GM12878 (cell line): ENCODE measurements around the gene ZNF425. TPM values are rescaled to one million over a fixed set of nuclear protein-coding genes. Genes with fewer than 3 reads are reported as not detected.

ENCODE experiments used
- CBFB ChIP-seq: IDR thresholded peaks from 2 replicates; pipeline ENCODE4 v1.6.1; 2016; ENCODE audit warnings: antibody characterized with exemption, low read depth
- CEBPB ChIP-seq, 2 experiments: fragments of 150-350 bp in 1 of 2; IDR thresholded peaks; 2 replicates each; pipeline ENCODE4 v1.6.1; 2012 to 2014; ENCODE audit warnings: low read depth in 2 of 2, low read length in 2 of 2, borderline replicate concordance in 1 of 2, inconsistent platforms in 1 of 2
- CEBPZ ChIP-seq: fragments of 150-350 bp; IDR thresholded peaks from 2 replicates; pipeline ENCODE4 v1.6.1; 2016; ENCODE audit warnings: low read depth, low read length
- HDAC2 ChIP-seq: fragments of 200-600 bp; sonication (generic); IDR thresholded peaks from 2 replicates; pipeline ENCODE4 v1.6.1; 2017
- MEF2B ChIP-seq: fragments of 450-650 bp; IDR thresholded peaks from 2 replicates; pipeline ENCODE4 v1.6.1; 2018; ENCODE audit warnings: mild to moderate bottlenecking, moderate library complexity; ENCODE audit not compliant: partially characterized antibody, poor library complexity, severe bottlenecking
- SMAD1 ChIP-seq: fragments of 450-650 bp; IDR thresholded peaks from 2 replicates; pipeline ENCODE4 v1.6.1; 2018; ENCODE audit warnings: mild to moderate bottlenecking, low read depth; ENCODE audit not compliant: partially characterized antibody
- SMARCA5 ChIP-seq: fragments of 450-650 bp; IDR thresholded peaks from 2 replicates; pipeline ENCODE4 v1.6.1; 2017; ENCODE audit warnings: mild to moderate bottlenecking
- TARDBP ChIP-seq: IDR thresholded peaks from 2 replicates; pipeline ENCODE4 v1.6.1; 2016; ENCODE audit warnings: borderline replicate concordance
- TCF12 ChIP-seq: IDR thresholded peaks from 2 replicates; pipeline ENCODE4 v1.6.1; 2011; ENCODE audit warnings: low read depth, mild to moderate bottlenecking, low read length
- TCF7 ChIP-seq: IDR thresholded peaks from 2 replicates; pipeline ENCODE4 v1.6.1; 2014; ENCODE audit warnings: antibody characterized with exemption, borderline replicate concordance
- USF1 ChIP-seq: IDR thresholded peaks from 2 replicates; pipeline ENCODE4 v1.6.1; 2011; ENCODE audit warnings: borderline replicate concordance, low read depth, mild to moderate bottlenecking, moderate library complexity, mixed read lengths, low read length; ENCODE audit not compliant: insufficient read depth; ENCODE audit errors: extremely low read length
- polyA plus RNA-seq, 11 experiments: library from polyadenylated mRNA; depleted of rRNA in 4 of 11; unstranded in 6 of 11; stranded (reverse) in 5 of 11; fragments of >200 nt; fragmentation: Nextera tagmentation in 4 of 11; fragmentation: Illumina TruSeq in 1 of 11; extraction: Ambion mirVana in 4 of 11; extraction: Trizol in 1 of 11; gene quantifications; 1 replicate in 1 of 11; 2 replicates in 10 of 11; pipeline versions ENCODE4 v1.2.1 to v1.2.3, GENCODE V29; 2011 to 2016; ENCODE audit warnings: inconsistent platforms in 2 of 11, missing spikeins in 2 of 11, low read depth in 1 of 11
- total RNA-seq, 4 experiments: library from RNA; depleted of rRNA in 3 of 4; stranded (reverse); fragments of >200 nt in 3 of 4; fragmentation: Illumina TruSeq in 1 of 4; extraction: Trizol in 1 of 4; gene quantifications; 2 replicates each; pipeline versions ENCODE4 v1.2.1 to v1.2.3, GENCODE V29; 2013 to 2021
- TF ChIP-seq, protein P1 (sequence below): IDR thresholded peaks from 2 replicates; pipeline ENCODE4 v1.6.1; 2012; ENCODE audit warnings: low read depth, low read length, improper control_type of control experiment
- TF ChIP-seq, protein P2 (sequence below): IDR thresholded peaks from 2 replicates; pipeline ENCODE4 v1.6.1; 2012; ENCODE audit warnings: low read depth, low read length, improper control_type of control experiment
- TF ChIP-seq, protein P3 (sequence below): fragments of 450-650 bp; IDR thresholded peaks from 2 replicates; pipeline ENCODE4 v1.6.1; 2016; ENCODE audit warnings: mild to moderate bottlenecking
- TF ChIP-seq, protein P4 (sequence below): fragments of 450-650 bp; IDR thresholded peaks from 2 replicates; pipeline ENCODE4 v1.6.1; 2017; ENCODE audit warnings: borderline replicate concordance
- TF ChIP-seq, protein P5 (sequence below): fragments of 450-650 bp; IDR thresholded peaks from 2 replicates; pipeline ENCODE4 v1.6.1; 2017; ENCODE audit warnings: antibody characterized with exemption, mild to moderate bottlenecking, moderate library complexity

The ZNF425 gene
- total and polyA plus RNA-seq, 10 of the 15 experiments (the other 5 are each of a cell fraction or from before 2014, with no cell fraction given), result 0.19 to 1.8 (median 0.91) TPM

DNA sequence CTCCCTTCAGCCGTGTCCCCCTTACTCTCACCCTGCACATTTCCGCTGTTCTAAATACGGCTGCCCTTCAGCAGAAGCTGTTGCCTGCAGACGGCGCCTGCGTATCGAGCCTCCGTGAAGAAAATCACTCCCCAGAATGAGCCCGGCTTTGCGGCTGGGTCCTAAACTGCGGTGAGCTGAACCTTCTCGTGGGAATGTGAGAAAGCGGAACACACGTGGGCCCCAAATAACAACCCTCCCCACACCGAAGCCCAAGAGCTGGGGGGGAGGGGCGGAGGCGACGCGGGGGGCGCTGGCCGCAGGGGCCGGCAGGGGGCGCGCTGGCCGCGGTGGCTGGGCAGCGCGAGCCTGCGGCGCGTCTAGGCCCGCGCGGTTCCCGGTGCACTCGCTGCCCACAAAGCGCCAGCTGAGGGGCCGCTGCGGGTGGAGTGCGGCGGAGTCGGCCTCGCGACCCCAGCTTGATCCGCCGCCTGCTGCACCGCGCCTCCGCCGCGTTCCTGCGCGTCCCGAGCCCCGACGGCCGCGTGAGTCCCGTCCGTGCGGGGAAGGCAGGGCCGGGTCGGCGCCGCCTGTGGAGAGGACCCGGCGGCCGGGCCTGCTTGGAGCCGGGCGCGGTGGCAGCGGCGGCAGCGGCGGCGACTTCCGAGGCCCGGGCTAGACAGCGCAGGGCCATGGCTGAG, 21.1 kb upstream of the ZNF425 start, which contains the start of gene ZNF398 (continued):
- TF ChIP-seq SMAD1 (peak; percentile 39), TCF7 (no peak), CBFB (peak; percentile 72; the same call in 1 of the 2 replicates), CEBPB (IDR thresholded peaks at IDR 0.05; ENCODE audit: borderline replicate concordance in 1 of 2, low read depth in 2 of 2, low read length in 2 of 2) (no peak), SMARCA5 (peak; percentile 96), HDAC2 (no peak), TCF12 (no peak), TARDBP (0 out of 2 replicates have a peak, but pooled peaks have one; percentile 42), CEBPZ (no peak), MEF2B (peak; percentile 69), USF1 (no peak)
- TF ChIP-seq, protein P1, sequence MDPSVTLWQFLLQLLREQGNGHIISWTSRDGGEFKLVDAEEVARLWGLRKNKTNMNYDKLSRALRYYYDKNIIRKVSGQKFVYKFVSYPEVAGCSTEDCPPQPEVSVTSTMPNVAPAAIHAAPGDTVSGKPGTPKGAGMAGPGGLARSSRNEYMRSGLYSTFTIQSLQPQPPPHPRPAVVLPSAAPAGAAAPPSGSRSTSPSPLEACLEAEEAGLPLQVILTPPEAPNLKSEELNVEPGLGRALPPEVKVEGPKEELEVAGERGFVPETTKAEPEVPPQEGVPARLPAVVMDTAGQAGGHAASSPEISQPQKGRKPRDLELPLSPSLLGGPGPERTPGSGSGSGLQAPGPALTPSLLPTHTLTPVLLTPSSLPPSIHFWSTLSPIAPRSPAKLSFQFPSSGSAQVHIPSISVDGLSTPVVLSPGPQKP, result 0 out of 2 replicates have a peak, but pooled peaks have one; percentile 14
- TF ChIP-seq, protein P2, sequence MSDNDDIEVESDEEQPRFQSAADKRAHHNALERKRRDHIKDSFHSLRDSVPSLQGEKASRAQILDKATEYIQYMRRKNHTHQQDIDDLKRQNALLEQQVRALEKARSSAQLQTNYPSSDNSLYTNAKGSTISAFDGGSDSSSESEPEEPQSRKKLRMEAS, result peak; percentile 39; the same call in 1 of the 2 replicates
- TF ChIP-seq, protein P3, sequence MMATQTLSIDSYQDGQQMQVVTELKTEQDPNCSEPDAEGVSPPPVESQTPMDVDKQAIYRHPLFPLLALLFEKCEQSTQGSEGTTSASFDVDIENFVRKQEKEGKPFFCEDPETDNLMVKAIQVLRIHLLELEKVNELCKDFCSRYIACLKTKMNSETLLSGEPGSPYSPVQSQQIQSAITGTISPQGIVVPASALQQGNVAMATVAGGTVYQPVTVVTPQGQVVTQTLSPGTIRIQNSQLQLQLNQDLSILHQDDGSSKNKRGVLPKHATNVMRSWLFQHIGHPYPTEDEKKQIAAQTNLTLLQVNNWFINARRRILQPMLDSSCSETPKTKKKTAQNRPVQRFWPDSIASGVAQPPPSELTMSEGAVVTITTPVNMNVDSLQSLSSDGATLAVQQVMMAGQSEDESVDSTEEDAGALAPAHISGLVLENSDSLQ, result no peak
- TF ChIP-seq, protein P4, sequence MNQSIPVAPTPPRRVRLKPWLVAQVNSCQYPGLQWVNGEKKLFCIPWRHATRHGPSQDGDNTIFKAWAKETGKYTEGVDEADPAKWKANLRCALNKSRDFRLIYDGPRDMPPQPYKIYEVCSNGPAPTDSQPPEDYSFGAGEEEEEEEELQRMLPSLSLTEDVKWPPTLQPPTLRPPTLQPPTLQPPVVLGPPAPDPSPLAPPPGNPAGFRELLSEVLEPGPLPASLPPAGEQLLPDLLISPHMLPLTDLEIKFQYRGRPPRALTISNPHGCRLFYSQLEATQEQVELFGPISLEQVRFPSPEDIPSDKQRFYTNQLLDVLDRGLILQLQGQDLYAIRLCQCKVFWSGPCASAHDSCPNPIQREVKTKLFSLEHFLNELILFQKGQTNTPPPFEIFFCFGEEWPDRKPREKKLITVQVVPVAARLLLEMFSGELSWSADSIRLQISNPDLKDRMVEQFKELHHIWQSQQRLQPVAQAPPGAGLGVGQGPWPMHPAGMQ, result no peak
- TF ChIP-seq, protein P5, sequence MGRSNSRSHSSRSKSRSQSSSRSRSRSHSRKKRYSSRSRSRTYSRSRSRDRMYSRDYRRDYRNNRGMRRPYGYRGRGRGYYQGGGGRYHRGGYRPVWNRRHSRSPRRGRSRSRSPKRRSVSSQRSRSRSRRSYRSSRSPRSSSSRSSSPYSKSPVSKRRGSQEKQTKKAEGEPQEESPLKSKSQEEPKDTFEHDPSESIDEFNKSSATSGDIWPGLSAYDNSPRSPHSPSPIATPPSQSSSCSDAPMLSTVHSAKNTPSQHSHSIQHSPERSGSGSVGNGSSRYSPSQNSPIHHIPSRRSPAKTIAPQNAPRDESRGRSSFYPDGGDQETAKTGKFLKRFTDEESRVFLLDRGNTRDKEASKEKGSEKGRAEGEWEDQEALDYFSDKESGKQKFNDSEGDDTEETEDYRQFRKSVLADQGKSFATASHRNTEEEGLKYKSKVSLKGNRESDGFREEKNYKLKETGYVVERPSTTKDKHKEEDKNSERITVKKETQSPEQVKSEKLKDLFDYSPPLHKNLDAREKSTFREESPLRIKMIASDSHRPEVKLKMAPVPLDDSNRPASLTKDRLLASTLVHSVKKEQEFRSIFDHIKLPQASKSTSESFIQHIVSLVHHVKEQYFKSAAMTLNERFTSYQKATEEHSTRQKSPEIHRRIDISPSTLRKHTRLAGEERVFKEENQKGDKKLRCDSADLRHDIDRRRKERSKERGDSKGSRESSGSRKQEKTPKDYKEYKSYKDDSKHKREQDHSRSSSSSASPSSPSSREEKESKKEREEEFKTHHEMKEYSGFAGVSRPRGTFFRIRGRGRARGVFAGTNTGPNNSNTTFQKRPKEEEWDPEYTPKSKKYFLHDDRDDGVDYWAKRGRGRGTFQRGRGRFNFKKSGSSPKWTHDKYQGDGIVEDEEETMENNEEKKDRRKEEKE, result peak; percentile 35; the same call in 1 of the 2 replicates
